Measurements from ENCODE around the gene UGT3A2.

DNA sequence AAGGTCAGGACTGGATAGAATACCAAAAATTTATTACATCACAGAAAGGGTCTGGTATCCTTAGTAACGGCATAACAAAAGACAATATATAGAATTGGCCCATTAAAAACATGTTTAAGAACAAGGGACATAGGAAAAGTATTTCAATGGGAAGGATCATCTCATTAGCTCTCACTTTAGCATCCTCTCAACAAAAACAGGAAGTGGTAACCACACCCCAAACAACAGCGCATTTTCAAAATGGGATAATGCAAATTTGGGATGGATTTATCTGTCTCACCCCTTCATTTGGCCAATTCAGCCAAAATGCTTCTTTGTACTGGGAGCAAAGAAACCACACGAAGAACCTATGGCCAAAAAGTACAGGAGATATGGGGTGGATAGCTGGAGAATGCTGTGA lies 65.7 kb downstream of the UGT3A2 start:
- TF ChIP-seq, protein P1, sequence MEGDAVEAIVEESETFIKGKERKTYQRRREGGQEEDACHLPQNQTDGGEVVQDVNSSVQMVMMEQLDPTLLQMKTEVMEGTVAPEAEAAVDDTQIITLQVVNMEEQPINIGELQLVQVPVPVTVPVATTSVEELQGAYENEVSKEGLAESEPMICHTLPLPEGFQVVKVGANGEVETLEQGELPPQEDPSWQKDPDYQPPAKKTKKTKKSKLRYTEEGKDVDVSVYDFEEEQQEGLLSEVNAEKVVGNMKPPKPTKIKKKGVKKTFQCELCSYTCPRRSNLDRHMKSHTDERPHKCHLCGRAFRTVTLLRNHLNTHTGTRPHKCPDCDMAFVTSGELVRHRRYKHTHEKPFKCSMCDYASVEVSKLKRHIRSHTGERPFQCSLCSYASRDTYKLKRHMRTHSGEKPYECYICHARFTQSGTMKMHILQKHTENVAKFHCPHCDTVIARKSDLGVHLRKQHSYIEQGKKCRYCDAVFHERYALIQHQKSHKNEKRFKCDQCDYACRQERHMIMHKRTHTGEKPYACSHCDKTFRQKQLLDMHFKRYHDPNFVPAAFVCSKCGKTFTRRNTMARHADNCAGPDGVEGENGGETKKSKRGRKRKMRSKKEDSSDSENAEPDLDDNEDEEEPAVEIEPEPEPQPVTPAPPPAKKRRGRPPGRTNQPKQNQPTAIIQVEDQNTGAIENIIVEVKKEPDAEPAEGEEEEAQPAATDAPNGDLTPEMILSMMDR (IDR thresholded peaks at IDR 0.05; ENCODE audit: low read depth, low read length), result no peak
- TF ChIP-seq POLR2A (IDR thresholded peaks at IDR 0.05; ENCODE audit: extremely low read depth, insufficient read length), result no peak

Data from NB4 (cell line).